Gastrocnemius medialis (tissue), 4 donors: ENCODE measurements around the gene BRIX1.
"Not testable (repeated sequence)": the region's sequence is repeated elsewhere in the genome, so short reads cannot be mapped to it uniquely, and the experiment has no call there.

ENCODE experiments used
- CTCF ChIP-seq, 5 experiments: fragments of 450-650 bp in 3 of 5; fragments of 200-600 bp in 2 of 5; sonication (generic) in 2 of 5; IDR thresholded peaks in 4 of 5; conservative IDR thresholded peaks in 1 of 5; 1 replicate in 4 of 5; 2 replicates in 1 of 5; pipeline ENCODE4 v1.5.1; 2016 to 2019; ENCODE audit warnings: antibody characterized with exemption in 5 of 5, mild to moderate bottlenecking in 3 of 5, moderate library complexity in 3 of 5
- POLR2A ChIP-seq, 2 donors: fragments of 450-650 bp; IDR thresholded peaks; one replicate each; pipeline ENCODE4 v1.6.1; 2017; ENCODE audit warnings: antibody characterized with exemption in 2 of 2, mild to moderate bottlenecking in 2 of 2, moderate library complexity in 2 of 2

- TF ChIP-seq POLR2A (IDR thresholded peaks at IDR 0.05); CTCF (IDR thresholded peaks at IDR 0.05 in 4 of 5, conservative IDR thresholded peaks at IDR 0.05 in 1 of 5): not testable (repeated sequence)
These were observed 7.7 kb downstream of the BRIX1 start for GRCh38 chr5:34923256-34923655.
